Kidney epithelial cell (primary cell): ENCODE measurements around the gene SSTR5. TPM values are rescaled to one million over a fixed set of nuclear protein-coding genes. Genes with fewer than 3 reads are reported as not detected.

ENCODE experiments used
- DNase-seq: peaks from one replicate; pipeline ENCODE4 v3.0.0-alpha.2; 2010; ENCODE audit warnings: low read depth
- H3K27me3 ChIP-seq: 2 replicates; pipeline ENCODE4 v1.6.0; 2011; ENCODE audit warnings: low read length; ENCODE audit not compliant: control insufficient read depth, insufficient read depth
- H3K36me3 ChIP-seq: 2 replicates; pipeline ENCODE4 v1.5.1; 2011; ENCODE audit warnings: low read length; ENCODE audit not compliant: control insufficient read depth, insufficient read depth
- H3K4me3 ChIP-seq: 2 replicates; pipeline ENCODE4 v1.5.1; 2011; ENCODE audit warnings: low read depth, mild to moderate bottlenecking, control low read depth, low read length
- CTCF ChIP-seq: IDR thresholded peaks from 2 replicates; pipeline ENCODE4 v1.5.1; 2011; ENCODE audit warnings: mild to moderate bottlenecking, moderate library complexity, low read length, control low read depth, inconsistent platforms; ENCODE audit not compliant: insufficient read depth, poor library complexity, severe bottlenecking
- total RNA-seq: library from RNA; depleted of rRNA; stranded (reverse); fragments of >200 nt; gene quantifications from 2 replicates; pipeline ENCODE4 v1.2.3, GENCODE V29; 2015

Gene SSTR5
- total RNA-seq, 1 donor from 2014 or later, result not detected

GRCh38 chr16:1074379-1074649 lies 1.8 kb downstream of the SSTR5 start:
- Histone ChIP-seq H3K27me3 (peaks cover 62% of the 10 kb centered on the region), H3K4me3 (no peak overlapping the region), H3K36me3 (no peaks in the 10 kb centered on the region)
- TF ChIP-seq CTCF, result no peak
- no peak for DNase-seq

DNA sequence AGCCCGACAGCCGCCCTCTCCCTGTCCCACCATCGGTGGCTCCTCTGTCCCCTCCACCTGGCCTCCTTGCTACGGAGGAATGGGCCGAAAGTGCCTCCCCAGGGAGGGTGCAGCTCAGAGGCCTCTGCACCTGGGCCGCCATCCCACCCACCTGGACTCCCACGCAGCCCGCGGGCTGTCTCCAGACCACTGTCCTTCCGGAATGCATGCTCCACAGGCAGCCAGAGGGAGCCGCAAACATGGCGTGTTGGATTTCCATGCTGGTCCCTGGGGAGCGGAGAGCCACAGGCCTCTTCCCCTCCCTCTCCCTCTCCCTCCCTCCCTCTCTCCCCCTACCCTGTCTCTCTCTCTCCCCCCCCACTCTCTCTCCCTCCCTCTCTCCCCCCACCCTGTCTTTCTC lies 3.0 kb downstream of the SSTR5 start:
- Histone ChIP-seq H3K4me3 (no peak overlapping the region), H3K27me3 (peaks cover 55% of the 10 kb centered on the region), H3K36me3 (no peaks in the 10 kb centered on the region)
- no peak for DNase-seq
- no peak for TF ChIP-seq CTCF

- no peak overlapping the region for H3K4me3 ChIP-seq
- H3K36me3 ChIP-seq, result no peaks in the 10 kb centered on the region
- no peak for DNase-seq
- peaks cover 55% of the 10 kb centered on the region for H3K27me3 ChIP-seq
- no peak for TF ChIP-seq CTCF
Measured at GRCh38 chr16:1076801-1077576, 4.4 kb downstream of the SSTR5 start.

- Histone ChIP-seq H3K4me3 (no peak overlapping the region), H3K27me3 (peaks cover 57% of the 10 kb centered on the region), H3K36me3 (no peaks in the 10 kb centered on the region)
- no peak for DNase-seq
- TF ChIP-seq CTCF, result no peak
Measured at GRCh38 chr16:1077877-1078578, 5.5 kb downstream of the SSTR5 start.

DNA sequence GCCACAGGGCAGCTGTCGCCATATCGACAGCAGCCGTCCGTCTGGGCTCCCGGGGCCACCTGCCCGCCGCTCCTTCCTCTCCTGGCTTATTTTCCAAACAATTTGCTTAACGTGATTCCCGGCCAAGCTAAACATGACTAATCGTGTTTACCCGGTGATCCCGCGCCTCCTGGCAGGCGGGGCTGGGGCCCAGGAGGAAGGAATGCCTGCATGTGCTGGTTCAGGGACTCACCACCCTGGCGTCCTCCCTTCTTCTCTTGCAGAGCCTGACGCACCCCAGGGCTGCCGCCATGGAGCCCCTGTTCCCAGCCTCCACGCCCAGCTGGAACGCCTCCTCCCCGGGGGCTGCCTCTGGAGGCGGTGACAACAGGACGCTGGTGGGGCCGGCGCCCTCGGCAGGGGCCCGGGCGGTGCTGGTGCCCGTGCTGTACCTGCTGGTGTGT lies 6.1 kb downstream of the SSTR5 start:
- Histone ChIP-seq H3K4me3 (no peak overlapping the region), H3K36me3 (no peaks in the 10 kb centered on the region), H3K27me3 (peaks cover 59% of the 10 kb centered on the region)
- TF ChIP-seq CTCF, result no peak
- no peak for DNase-seq
